Activated CD4-positive, alpha-beta T cell treated with anti-CD3 and anti-CD28 coated beads, Interleukin-2, Interleukin-6, amounts not matched to agents 100 ng/mL and 50 ng/mL, durations not matched to agents 16 hours and 8 hours (primary cell): ENCODE results near the gene EDN1.
"Not testable (repeated sequence)": the region's sequence is repeated elsewhere in the genome, so short reads cannot be mapped to it uniquely, and the experiment has no call there.

Source experiments
- DNase-seq: peaks from one replicate; pipeline ENCODE4 v3.0.0-alpha.2; 2020

Gene EDN1

DNA sequence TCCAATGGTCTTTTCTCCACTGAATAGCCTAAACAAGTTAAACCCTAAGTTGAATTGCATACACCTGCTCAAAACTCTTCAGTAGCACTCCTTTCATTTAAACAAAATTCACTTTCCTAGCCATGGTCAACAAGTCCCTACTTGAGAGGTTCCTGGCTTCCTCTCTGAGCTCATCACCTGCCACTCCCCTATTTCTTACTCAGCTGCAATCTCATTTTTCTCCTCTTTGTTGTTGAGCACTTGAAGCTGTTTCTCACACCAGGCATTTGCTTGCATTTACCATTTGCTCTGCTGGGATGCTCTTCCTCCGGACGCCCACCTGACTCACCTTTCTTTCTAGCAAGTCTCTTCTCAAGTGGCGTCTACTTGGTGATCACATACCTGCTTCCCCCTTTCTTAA, 38.5 kb downstream of the EDN1 start:
- no peak for DNase-seq

DNA sequence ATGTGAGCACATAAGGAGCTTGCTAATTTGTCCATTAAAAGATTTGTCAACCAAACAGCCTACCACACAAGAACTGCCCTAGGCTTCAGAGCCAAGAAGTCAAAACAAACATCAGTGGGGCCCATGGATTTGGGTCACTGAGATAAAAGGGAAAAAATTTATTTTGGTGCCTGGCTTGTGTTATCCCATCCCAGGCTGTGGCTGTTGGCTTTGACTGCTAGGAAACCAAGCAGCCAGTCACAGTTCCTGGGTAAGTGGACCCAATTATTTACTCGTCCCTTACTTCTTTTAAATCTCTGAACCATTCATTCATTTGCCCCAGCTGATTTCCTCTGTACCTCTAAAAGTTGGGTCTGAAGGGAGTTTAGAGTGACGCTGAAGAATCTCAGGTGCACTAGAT, 41.3 kb downstream of the EDN1 start:
- DNase-seq = no peak

- no peak for DNase-seq
Measured at GRCh38 chr6:12331951-12332749, 42.0 kb downstream of the EDN1 start.

DNA sequence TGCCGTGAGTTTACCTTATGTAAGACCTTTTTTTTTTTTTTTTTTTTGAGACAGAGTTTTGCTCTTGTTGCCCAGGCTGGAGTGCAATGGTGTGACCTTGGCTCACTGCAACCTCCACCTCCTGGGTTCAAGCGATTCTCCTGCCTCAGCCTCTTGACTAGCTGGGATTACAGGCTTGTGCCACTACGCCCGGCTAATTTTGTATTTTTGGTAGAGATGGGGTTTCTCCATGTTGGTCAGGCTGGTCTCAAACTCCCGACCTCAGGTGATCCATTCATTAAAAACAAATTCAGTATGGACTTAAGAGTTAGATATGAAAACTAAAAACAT, 42.6 kb downstream of the EDN1 start:
- not testable (repeated sequence) for DNase-seq

GRCh38 chr6:12333128-12333527, 43.0 kb downstream of the EDN1 start:
- DNase-seq = no peak

DNA sequence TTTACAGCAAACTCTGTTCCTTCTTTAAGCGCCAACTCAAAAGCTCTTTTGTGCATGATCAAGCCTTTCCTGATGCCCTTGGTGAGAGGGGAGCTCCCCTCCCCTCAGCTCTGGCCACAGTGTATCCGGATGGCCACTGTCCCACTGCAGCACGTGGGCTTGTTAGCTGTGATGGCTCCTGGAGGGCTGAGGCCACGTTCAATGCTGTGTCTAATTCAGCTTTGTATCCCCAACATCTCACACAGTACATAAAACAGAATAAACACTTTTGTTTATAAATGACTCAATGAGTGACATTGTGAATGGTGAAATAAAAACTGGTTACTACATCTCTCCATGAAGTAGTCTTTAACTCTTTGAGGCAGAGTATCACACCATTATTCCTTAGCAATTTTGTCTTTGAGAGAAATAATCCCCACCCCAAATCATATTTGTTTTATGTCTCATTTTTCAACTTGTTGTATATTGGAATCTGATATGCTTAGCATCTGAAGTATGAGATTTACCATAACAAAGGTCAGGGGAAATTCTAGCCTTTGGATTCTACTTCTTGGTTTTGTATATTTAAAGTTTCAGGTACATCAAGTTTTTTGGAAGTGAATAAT, 44.5 kb downstream of the EDN1 start:
- DNase-seq = no peak

DNA sequence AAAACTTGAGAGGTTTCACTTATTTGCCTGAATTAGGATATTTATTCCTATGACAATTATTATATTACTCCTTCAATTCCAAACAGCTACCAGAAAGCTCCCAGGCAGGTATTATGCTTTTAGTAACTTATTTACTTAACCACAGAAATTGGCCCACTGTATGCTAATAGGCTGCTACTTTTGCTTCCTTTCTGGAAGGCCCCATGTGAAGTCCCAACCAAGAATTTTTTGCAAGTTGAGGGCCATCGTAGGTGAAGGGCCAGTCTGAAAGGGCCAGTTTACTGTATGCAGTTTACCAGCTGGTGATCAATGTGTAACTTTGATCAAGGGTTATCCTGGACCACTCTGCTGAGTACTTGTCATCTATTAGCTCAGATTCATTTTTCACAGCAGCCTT, 45.0 kb downstream of the EDN1 start:
- no peak for DNase-seq

DNA sequence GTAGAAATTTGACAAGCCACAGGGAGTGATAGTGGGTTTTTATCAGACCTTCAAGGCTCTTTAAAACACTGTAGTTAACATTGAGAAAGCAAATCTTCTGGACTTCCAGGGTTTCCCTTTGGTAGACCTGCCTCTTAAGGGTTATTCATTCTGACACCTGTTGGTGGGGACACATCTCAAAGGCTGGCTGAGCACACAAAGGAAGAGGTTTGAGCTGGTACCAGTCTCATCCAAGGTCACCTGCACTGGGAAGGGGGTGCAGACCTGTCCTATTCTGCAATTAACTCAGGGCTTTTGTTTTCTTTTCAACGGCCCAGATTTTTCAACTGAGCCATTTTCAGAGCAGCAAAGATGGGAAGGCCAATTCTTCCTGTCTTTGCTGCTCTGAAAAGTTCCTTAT, 45.6 kb downstream of the EDN1 start:
- DNase-seq = no peak

DNA sequence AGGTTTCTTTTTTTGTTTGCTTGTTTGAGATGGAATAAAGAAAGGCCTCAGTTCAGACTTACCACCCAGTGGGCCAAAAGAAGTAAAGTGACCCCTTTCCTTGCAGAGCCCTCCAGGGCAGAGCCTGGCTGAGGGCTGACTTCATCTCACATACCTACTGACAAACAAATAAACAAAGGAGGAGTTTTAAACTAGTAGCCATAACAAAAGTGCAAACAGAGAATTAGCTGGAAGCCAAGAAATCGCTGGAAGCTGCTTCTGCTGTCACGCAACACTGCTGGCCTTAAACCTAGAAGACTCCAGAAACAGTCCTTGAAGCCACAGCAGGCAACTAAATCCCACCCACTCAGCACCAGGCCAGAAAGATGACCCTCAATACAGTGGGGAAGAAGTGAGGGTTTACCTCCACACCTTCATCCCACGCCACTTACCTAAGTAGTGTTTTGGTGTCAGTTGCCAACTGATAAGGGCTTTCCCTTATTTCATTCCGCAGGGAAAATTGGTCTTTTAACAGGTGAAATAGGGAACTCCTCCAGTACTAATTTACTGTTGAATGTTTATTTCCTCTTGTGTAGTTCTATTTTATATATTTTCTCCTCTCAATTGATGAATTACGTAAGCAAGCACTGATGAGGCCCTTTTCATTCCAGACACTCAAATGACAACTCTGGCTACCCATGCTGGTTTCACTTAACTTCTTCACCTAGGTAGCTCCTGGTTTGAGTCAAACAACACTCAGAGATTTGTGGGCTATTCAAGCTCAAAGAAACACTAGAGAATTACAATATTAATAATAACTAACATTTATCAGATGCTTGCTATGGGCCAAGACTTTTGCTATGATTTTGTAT, 46.2 kb downstream of the EDN1 start:
- no peak for DNase-seq

DNA sequence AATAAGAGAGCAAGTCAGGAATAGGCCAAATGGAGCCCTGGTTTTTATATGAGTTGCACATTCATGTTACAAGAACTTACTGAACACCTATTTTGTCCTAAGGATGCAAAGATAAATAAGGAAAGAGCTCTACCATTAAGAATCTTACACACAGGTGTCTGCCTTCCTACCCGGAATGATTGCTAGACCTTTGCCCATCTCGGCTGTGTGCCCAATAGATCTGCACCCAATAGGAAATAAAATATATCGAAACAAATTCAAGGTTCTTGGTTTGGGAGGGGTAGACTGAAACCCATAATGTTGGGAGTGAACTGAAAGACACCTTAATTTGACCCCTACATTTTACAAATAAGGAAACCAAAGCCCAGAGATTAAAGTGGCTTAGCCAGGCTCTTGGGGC, 48.9 kb downstream of the EDN1 start:
- no peak for DNase-seq

GRCh38 chr6:12339808-12340487, 49.8 kb downstream of the EDN1 start:
- no peak for DNase-seq

- DNase-seq = no peak
Measured at GRCh38 chr6:12340488-12340818, 50.3 kb downstream of the EDN1 start.

DNA sequence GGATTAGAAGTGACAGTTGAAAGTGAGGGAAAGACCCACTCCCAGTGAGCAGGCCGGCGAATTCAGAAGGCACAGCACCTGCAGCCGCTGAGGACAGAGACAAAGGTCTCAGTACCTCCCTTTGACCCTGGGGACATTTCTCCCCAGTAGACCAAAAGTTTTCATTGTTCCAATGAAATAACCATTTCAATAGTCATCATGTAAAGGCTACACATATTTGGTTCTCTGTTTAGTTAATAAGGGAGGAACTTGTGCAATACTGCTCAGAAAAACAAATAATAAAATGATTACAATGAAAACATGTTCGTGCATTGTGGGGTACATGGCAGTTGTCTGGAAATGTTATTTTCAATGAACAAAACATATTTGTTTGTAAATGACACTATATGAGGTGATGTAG, 52.5 kb downstream of the EDN1 start:
- DNase-seq = no peak

DNA sequence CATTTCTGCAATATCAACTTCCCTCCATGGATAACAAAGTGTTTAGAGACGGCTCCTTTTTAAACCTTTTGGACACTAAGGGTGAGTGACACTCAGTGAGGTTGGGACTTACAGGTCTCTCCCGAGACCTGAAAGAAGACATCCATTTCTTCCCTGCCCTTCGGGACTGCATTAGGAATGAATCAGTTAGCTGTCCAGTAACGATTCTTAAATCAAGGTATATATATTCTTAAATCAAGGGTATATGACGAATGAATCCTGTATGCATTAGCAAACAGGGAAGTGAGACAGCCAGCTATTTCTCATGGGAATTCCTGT, 52.9 kb downstream of the EDN1 start:
- no peak for DNase-seq

GRCh38 chr6:12343440-12344162, 53.4 kb downstream of the EDN1 start:
- DNase-seq = no peak

DNA sequence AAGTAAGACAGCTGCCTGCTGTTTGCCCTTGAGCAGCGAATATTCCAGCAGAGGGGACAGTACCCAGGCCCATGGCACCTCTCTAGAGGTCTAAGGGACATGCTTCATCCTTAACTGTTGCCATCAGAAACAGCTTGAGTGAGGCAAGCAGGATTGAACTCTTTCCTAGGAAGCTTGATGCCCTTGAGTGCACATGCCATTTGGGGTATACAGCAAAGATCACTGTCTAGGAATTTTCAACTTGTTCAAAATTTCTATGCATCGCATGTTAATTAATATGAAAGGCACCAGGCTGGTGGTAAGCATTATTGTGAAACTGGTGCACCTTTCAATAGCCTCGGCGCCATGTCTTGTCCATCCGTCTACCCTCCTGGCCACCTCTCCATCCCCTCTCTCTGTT, 54.1 kb downstream of the EDN1 start:
- no peak for DNase-seq

DNA sequence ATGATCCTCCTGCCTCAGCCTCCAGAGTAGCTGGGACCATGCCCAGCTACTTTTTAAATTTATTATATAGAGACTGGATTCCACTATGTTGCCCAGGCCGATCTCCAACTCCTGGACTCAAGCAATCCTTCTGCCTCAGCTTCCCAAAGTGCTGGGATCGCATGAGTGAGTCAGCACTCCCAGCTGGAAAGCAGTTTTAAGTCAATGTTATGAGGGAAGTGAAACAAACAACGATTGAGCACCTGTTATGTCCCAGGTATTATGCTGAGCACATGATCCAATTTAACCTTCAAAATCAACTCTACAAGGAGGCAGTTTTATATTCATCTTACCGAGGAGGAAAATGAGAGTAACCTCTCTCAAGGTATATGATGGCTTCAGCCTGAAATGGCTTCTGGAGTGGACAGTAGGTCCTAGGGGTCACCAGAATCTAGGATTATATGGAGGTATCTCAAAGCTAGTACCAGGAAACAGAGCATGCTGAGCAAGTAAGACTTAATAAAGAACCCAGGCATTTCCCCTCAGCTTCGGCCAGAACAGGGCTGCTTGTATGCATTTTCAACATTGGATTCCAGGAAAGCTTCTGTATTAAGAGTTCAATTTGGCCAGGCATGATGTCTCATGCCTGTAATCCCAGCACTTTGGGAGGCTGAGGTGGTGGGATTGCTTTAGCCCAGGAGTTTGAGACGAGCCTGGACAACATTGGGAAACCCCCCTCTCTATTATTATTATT, 55.0 kb downstream of the EDN1 start:
- DNase-seq = no peak

DNA sequence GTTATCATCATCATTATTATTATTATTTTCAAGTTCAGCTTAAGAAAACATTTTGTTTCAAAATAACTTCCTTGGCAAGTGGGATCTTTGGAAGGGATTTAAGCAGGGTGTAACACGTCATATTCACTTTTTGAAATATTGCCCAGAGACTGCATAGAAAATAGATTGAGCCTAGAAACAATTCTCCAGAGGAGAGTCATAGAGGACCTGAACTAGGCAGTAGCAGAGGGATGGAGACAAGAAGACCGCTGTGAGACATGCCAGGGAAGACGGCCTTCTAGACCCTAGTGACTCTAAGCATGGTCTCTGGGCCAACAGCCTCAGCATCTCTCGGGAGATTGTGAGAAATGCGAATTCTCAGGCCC, 55.5 kb downstream of the EDN1 start:
- DNase-seq = no peak
